PFSK-1 (cell line): Measurements from ENCODE around the gene GOLGA5.

Experiments used
- FOXP2 ChIP-seq: optimal IDR thresholded peaks from 2 replicates; pipeline ENCODE3; 2011; ENCODE audit warnings: borderline replicate concordance, control low read depth, inconsistent platforms; ENCODE audit not compliant: insufficient read depth; ENCODE audit errors: extremely low read length, extremely low read depth
- POLR2AphosphoS5 ChIP-seq: IDR thresholded peaks from 2 replicates; pipeline ENCODE4 v1.6.1; 2012; ENCODE audit warnings: low read depth, mild to moderate bottlenecking, control low read depth, low read length, moderate library complexity
- REST ChIP-seq, 2 experiments: IDR thresholded peaks; 2 replicates each; pipeline versions ENCODE4 v1.6.1 to v1.8.0; 2011 to 2012; ENCODE audit warnings: low read depth in 2 of 2, low read length in 2 of 2, control low read depth in 1 of 2, inconsistent platforms in 1 of 2, mild to moderate bottlenecking in 1 of 2, moderate library complexity in 1 of 2; ENCODE audit not compliant: insufficient read depth in 1 of 2
- SIN3A ChIP-seq: IDR thresholded peaks from 2 replicates; pipeline ENCODE4 v1.6.1; 2012; ENCODE audit warnings: mild to moderate bottlenecking, low read length, moderate library complexity, borderline replicate concordance; ENCODE audit not compliant: insufficient read depth
- TAF1 ChIP-seq: IDR thresholded peaks from 2 replicates; pipeline ENCODE4 v1.6.1; 2012; ENCODE audit warnings: low read length, control low read depth, borderline replicate concordance; ENCODE audit not compliant: insufficient read depth

Gene GOLGA5

GRCh38 chr14:92880851-92881250, 86.7 kb downstream of the GOLGA5 start:
- no peak for TF ChIP-seq SIN3A
- no peak for TF ChIP-seq TAF1
- TF ChIP-seq POLR2AphosphoS5: no peak
- no peak for TF ChIP-seq FOXP2
- TF ChIP-seq REST (IDR thresholded peaks at IDR 0.05; ENCODE audit: insufficient read depth in 1 of 2, low read depth in 2 of 2, low read length in 2 of 2): no peak

- no peak for TF ChIP-seq TAF1
- no peak for TF ChIP-seq REST (IDR thresholded peaks at IDR 0.05; ENCODE audit: insufficient read depth in 1 of 2, low read depth in 2 of 2, low read length in 2 of 2)
- TF ChIP-seq SIN3A: no peak
- no peak for TF ChIP-seq FOXP2
- no peak for TF ChIP-seq POLR2AphosphoS5
These were observed 89.0 kb downstream of the GOLGA5 start for GRCh38 chr14:92883066-92883465.

DNA sequence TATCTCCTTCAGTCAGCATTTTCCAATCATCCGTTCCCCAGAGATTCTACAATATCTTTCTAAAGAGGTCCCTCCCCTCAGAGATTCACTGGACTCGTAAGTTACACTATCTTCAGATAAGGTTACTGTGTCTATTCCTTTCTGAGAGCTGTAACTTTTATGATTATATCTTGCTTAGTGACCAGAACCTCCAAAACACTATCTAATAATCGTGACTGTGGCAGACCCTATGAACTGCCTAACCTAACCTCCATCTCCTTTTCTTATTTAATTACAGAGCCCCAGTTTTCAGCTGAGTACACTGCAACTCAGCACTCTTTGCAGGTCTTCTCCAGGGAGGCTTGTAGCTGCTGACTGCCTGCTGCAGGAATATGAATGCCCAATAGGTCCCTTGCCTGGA, 90.3 kb downstream of the GOLGA5 start:
- TF ChIP-seq POLR2AphosphoS5: no peak
- TF ChIP-seq FOXP2: no peak
- TF ChIP-seq REST (IDR thresholded peaks at IDR 0.05; ENCODE audit: insufficient read depth in 1 of 2, low read depth in 2 of 2, low read length in 2 of 2): no peak
- no peak for TF ChIP-seq SIN3A
- no peak for TF ChIP-seq TAF1

DNA sequence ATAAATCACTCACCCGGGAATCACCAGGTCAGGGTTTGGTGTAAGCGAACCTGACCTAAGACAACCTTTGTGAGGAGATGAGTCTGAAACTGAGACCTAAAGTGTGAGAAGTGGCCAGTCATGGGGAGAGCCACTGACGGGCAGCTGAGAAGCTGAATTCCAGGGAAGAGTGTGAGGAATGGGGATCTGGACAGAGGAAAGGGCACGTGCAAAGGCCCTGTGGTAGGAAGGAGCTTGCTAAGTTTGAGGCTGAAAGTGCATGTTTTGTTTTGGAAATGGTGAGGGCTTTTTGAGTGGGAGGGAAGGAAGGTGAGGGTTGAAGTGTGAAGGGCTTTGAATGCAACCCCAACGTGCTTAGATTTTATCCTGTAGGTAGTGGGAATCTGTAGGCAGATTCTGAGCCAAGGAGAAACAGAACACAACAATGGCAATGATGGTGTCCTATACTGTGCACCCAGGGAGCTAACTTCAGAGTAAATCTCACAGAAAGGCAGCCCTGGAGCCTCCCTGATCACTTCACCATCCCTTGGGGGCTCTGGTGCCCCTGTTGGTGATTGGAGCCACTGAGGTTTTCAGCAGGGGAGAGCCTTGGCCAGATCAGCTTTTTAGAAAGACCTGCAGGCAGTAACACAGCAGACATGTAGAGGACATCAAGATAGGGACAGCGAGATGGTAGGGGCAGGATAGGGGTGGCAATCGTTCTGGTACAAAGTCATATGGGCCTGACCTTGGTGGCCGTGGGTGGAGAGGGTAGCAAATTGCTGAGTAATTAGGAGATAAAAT, 91.4 kb downstream of the GOLGA5 start:
- no peak for TF ChIP-seq REST (IDR thresholded peaks at IDR 0.05; ENCODE audit: insufficient read depth in 1 of 2, low read depth in 2 of 2, low read length in 2 of 2)
- no peak for TF ChIP-seq FOXP2
- TF ChIP-seq POLR2AphosphoS5: no peak
- no peak for TF ChIP-seq SIN3A
- TF ChIP-seq TAF1: no peak

GRCh38 chr14:92886337-92886736, 92.2 kb downstream of the GOLGA5 start:
- TF ChIP-seq SIN3A (no peak), TAF1 (no peak), POLR2AphosphoS5 (no peak), REST (IDR thresholded peaks at IDR 0.05; ENCODE audit: insufficient read depth in 1 of 2, low read depth in 2 of 2, low read length in 2 of 2) (no peak), FOXP2 (no peak)
